Liver (tissue), 9 donors: ENCODE measurements around the gene CDC45. TPM values are rescaled to one million over a fixed set of nuclear protein-coding genes. Genes with fewer than 3 reads are reported as not detected.

Source experiments
- DNase-seq: peaks from one replicate; pipeline ENCODE4 v3.0.0-alpha.2; 2017; ENCODE audit warnings: low spot score
- H3K27ac ChIP-seq, 2 donors: one replicate each; pipeline ENCODE4 v1.7.0; 2013; ENCODE audit warnings: inconsistent platforms in 2 of 2, low read length in 2 of 2, control low read depth in 1 of 2, low read depth in 1 of 2, mild to moderate bottlenecking in 1 of 2
- H3K27me3 ChIP-seq, 4 donors: one replicate each; pipeline versions ENCODE4 v1.6.1 to v1.7.0; 2013; ENCODE audit warnings: low read length in 3 of 4, inconsistent platforms in 1 of 4, mild to moderate bottlenecking in 1 of 4, moderate library complexity in 1 of 4; ENCODE audit not compliant: control insufficient read depth in 4 of 4, insufficient read depth in 4 of 4
- H3K36me3 ChIP-seq, 4 donors: one replicate each; pipeline versions ENCODE4 v1.6.1 to v1.7.0; 2013; ENCODE audit warnings: low read length in 3 of 4, mild to moderate bottlenecking in 3 of 4, low read depth in 1 of 4, moderate library complexity in 1 of 4; ENCODE audit not compliant: control insufficient read depth in 4 of 4, insufficient read depth in 3 of 4
- H3K4me1 ChIP-seq, 4 donors: one replicate each; pipeline versions ENCODE4 v1.6.1 to v1.7.0; 2013; ENCODE audit warnings: low read length in 3 of 4, mild to moderate bottlenecking in 3 of 4, moderate library complexity in 1 of 4; ENCODE audit not compliant: control insufficient read depth in 4 of 4, insufficient read depth in 4 of 4
- H3K4me3 ChIP-seq, 3 donors: one replicate each; pipeline versions ENCODE4 v1.6.1 to v1.7.0; 2013; ENCODE audit warnings: low read length in 3 of 3, control low read depth in 1 of 3, low read depth in 1 of 3, mild to moderate bottlenecking in 1 of 3
- H3K9ac ChIP-seq, 2 donors: one replicate each; pipeline ENCODE4 v1.7.0; 2013; ENCODE audit warnings: low read length in 2 of 2, mild to moderate bottlenecking in 2 of 2, moderate library complexity in 2 of 2, control low read depth in 1 of 2, low read depth in 1 of 2
- H3K9me3 ChIP-seq, 4 donors: one replicate each; pipeline versions ENCODE4 v1.6.1 to v1.7.0; 2013; ENCODE audit warnings: low read length in 3 of 4; ENCODE audit not compliant: control insufficient read depth in 4 of 4
- ATF3 ChIP-seq: IDR thresholded peaks from 2 replicates; pipeline ENCODE4 v1.6.1; 2016; ENCODE audit warnings: antibody characterized with exemption
- CTCF ChIP-seq: fragments of 150-350 bp; IDR thresholded peaks from 2 replicates; pipeline ENCODE4 v1.5.1; 2017; ENCODE audit warnings: improper control_type of control experiment, low read depth, low read length; ENCODE audit not compliant: missing input control
- EGR1 ChIP-seq, 2 donors: IDR thresholded peaks; 2 replicates each; pipeline ENCODE4 v1.6.1; 2016 to 2018; ENCODE audit warnings: antibody characterized with exemption in 2 of 2, low read depth in 2 of 2
- FOXA1 ChIP-seq: IDR thresholded peaks from 2 replicates; pipeline ENCODE4 v1.6.1; 2016; ENCODE audit warnings: antibody characterized with exemption
- FOXA2 ChIP-seq: IDR thresholded peaks from 2 replicates; pipeline ENCODE4 v1.6.1; 2016; ENCODE audit warnings: antibody characterized with exemption
- GABPA ChIP-seq, 2 donors: IDR thresholded peaks in 1 of 2; conservative IDR thresholded peaks in 1 of 2; 2 replicates each; pipeline ENCODE4 v1.6.1; 2016; ENCODE audit warnings: antibody characterized with exemption in 2 of 2, mild to moderate bottlenecking in 1 of 2, moderate library complexity in 1 of 2
- HNF4A ChIP-seq, 2 donors: conservative IDR thresholded peaks; 2 replicates each; pipeline ENCODE4 v1.6.1; 2016; ENCODE audit warnings: antibody characterized with exemption in 2 of 2, mild to moderate bottlenecking in 2 of 2
- JUND ChIP-seq, 2 donors: IDR thresholded peaks; 2 replicates each; pipeline ENCODE4 v1.6.1; 2016; ENCODE audit warnings: antibody characterized with exemption in 2 of 2
- NR2F2 ChIP-seq: IDR thresholded peaks from 2 replicates; pipeline ENCODE4 v1.6.1; 2016; ENCODE audit warnings: antibody characterized with exemption
- RXRA ChIP-seq, 2 donors: IDR thresholded peaks; 2 replicates each; pipeline ENCODE4 v1.6.1; 2017 to 2018; ENCODE audit warnings: antibody characterized with exemption in 2 of 2, mild to moderate bottlenecking in 1 of 2
- SP1 ChIP-seq: IDR thresholded peaks from 2 replicates; pipeline ENCODE4 v1.6.1; 2018; ENCODE audit warnings: antibody characterized with exemption, mild to moderate bottlenecking
- TAF1 ChIP-seq: conservative IDR thresholded peaks from 2 replicates; pipeline ENCODE4 v1.6.1; 2016; ENCODE audit warnings: antibody characterized with exemption, mild to moderate bottlenecking
- YY1 ChIP-seq: IDR thresholded peaks from 2 replicates; pipeline ENCODE4 v1.6.1; 2016; ENCODE audit warnings: antibody characterized with exemption, mild to moderate bottlenecking
- ZBTB33 ChIP-seq: IDR thresholded peaks from 2 replicates; pipeline ENCODE4 v1.6.1; 2016; ENCODE audit warnings: antibody characterized with exemption
- WGBS: extraction: QIAGEN DNeasy Blood & Tissue Kit; methylation state at CpG from one replicate; pipeline ENCODE4 v1.1.7; 2013; 5-methylcytosine and 5-hydroxymethylcytosine counted together
- polyA plus RNA-seq, 2 donors: library from polyadenylated mRNA; stranded (reverse) in 1 of 2; unstranded in 1 of 2; fragments of 200-250 nt in 1 of 2; fragments of >200 nt in 1 of 2; fragmentation: Nextera tagmentation in 1 of 2; extraction: Ambion mirVana in 1 of 2; gene quantifications; one replicate each; pipeline versions ENCODE4 v1.2.1 to v1.2.3, GENCODE V29; 2013 to 2015
- total RNA-seq, 2 donors: library from RNA; depleted of rRNA; stranded (reverse); fragments of >200 nt; gene quantifications; one replicate each; pipeline ENCODE4 v1.2.3, GENCODE V29; 2014
- donor health status: healthy.
- donor health status: healthy.
- donor health status: healthy.
- donor health status: healthy.
- donor health status: healthy.

The CDC45 gene
- total and polyA plus RNA-seq, 4 donors, result 0.33 to 15.5 (median 0.94) TPM

- no peak overlapping the region for H3K4me3 ChIP-seq
- 99% methylated on average over 3 of the region's 3 CpGs for WGBS
- TF ChIP-seq NR2F2 (no peak), ZBTB33 (no peak), FOXA2 (no peak), RXRA (IDR thresholded peaks at IDR 0.05) (no peak), JUND (IDR thresholded peaks at IDR 0.05) (no peak), FOXA1 (no peak)
- H3K27me3 ChIP-seq, result no peaks in the 10 kb centered on the region
- no peaks in the 10 kb centered on the region for H3K4me1 ChIP-seq
- DNase-seq, result no peak
- no peaks in the 10 kb centered on the region for H3K9me3 ChIP-seq
- H3K27ac ChIP-seq, result no peak overlapping the region
- no peak overlapping the region for H3K9ac ChIP-seq
- H3K36me3 ChIP-seq, result no peaks in the 10 kb centered on the region
Observed at GRCh38 chr22:19498866-19499190, 19.1 kb downstream of the CDC45 start.

- no peak overlapping the region for H3K4me3 ChIP-seq
- H3K9me3 ChIP-seq, result no peaks in the 10 kb centered on the region
- DNase-seq, result no peak
- no peaks in the 10 kb centered on the region for H3K36me3 ChIP-seq
- no peak overlapping the region for H3K9ac ChIP-seq
- no peaks in the 10 kb centered on the region for H3K27me3 ChIP-seq
- H3K27ac ChIP-seq, result no peak overlapping the region
- H3K4me1 ChIP-seq, result no peaks in the 10 kb centered on the region
- WGBS, result 98% methylated on average over 7 of the region's 7 CpGs
- TF ChIP-seq SP1 (no peak), FOXA2 (no peak), EGR1 (IDR thresholded peaks at IDR 0.05; ENCODE audit: low read depth in 2 of 2) (no peak), NR2F2 (no peak), FOXA1 (no peak), CTCF (no peak), ZBTB33 (no peak), GABPA (IDR thresholded peaks at IDR 0.05 in 1 of 2, conservative IDR thresholded peaks at IDR 0.05 in 1 of 2) (no peak), YY1 (no peak), RXRA (IDR thresholded peaks at IDR 0.05) (no peak), HNF4A (conservative IDR thresholded peaks at IDR 0.05) (no peak), ATF3 (no peak), JUND (IDR thresholded peaks at IDR 0.05) (no peak), TAF1 (no peak)
Observed at GRCh38 chr22:19499236-19499879, 19.6 kb downstream of the CDC45 start.
